ENCODE data around the gene MANBA. TPM values are rescaled to one million over a fixed set of nuclear protein-coding genes. Genes with fewer than 3 reads are reported as not detected.
A peak's percentile ranks its signal among the peaks of the same experiment; 100 is the strongest.

MANBA gene
- total RNA-seq, 1 donor from 2014 or later = 8.1 TPM

GRCh38 chr4:102786279-102786678, 25.5 kb upstream of the MANBA start:
- no peak for DNase-seq (ENCODE audit: low read depth)
- no peak overlapping the region for H3K4me3 ChIP-seq (ENCODE audit: low read depth, low read length)
- no peak for TF ChIP-seq CTCF (conservative IDR thresholded peaks at IDR 0.05; ENCODE audit: low read depth, low read length)

- DNase-seq (ENCODE audit: low read depth) = no peak
- TF ChIP-seq CTCF (conservative IDR thresholded peaks at IDR 0.05; ENCODE audit: low read depth, low read length) = no peak
- H3K4me3 ChIP-seq (ENCODE audit: low read depth, low read length) = no peak overlapping the region
These were observed 22.2 kb upstream of the MANBA start for GRCh38 chr4:102783006-102783405.

- DNase-seq (ENCODE audit: low read depth) = no peak
- no peak for TF ChIP-seq CTCF (conservative IDR thresholded peaks at IDR 0.05; ENCODE audit: low read depth, low read length)
- no peak overlapping the region for H3K4me3 ChIP-seq (ENCODE audit: low read depth, low read length)
These were observed 20.8 kb upstream of the MANBA start for GRCh38 chr4:102781570-102781969.

GRCh38 chr4:102780476-102781144, 19.8 kb upstream of the MANBA start:
- no peak for TF ChIP-seq CTCF (conservative IDR thresholded peaks at IDR 0.05; ENCODE audit: low read depth, low read length)
- H3K4me3 ChIP-seq (ENCODE audit: low read depth, low read length) = no peak overlapping the region
- peak; percentile 93 for DNase-seq (ENCODE audit: low read depth)

- DNase-seq (ENCODE audit: low read depth) = no peak
- no peak for TF ChIP-seq CTCF (conservative IDR thresholded peaks at IDR 0.05; ENCODE audit: low read depth, low read length)
- no peak overlapping the region for H3K4me3 ChIP-seq (ENCODE audit: low read depth, low read length)
These were observed 18.4 kb upstream of the MANBA start for GRCh38 chr4:102779204-102779603.

GRCh38 chr4:102778720-102779119, 18.0 kb upstream of the MANBA start:
- TF ChIP-seq CTCF (conservative IDR thresholded peaks at IDR 0.05; ENCODE audit: low read depth, low read length) = no peak
- no peak for DNase-seq (ENCODE audit: low read depth)
- peak overlapping the region; percentile 7 for H3K4me3 ChIP-seq (ENCODE audit: low read depth, low read length)

GRCh38 chr4:102775805-102776204, 15.0 kb upstream of the MANBA start:
- DNase-seq (ENCODE audit: low read depth) = no peak
- TF ChIP-seq CTCF (conservative IDR thresholded peaks at IDR 0.05; ENCODE audit: low read depth, low read length) = no peak
- H3K4me3 ChIP-seq (ENCODE audit: low read depth, low read length) = no peak overlapping the region

Measured in epithelial cell of proximal tubule (primary cell).